ENCODE data around the gene VPS13C.

VPS13C gene

DNA sequence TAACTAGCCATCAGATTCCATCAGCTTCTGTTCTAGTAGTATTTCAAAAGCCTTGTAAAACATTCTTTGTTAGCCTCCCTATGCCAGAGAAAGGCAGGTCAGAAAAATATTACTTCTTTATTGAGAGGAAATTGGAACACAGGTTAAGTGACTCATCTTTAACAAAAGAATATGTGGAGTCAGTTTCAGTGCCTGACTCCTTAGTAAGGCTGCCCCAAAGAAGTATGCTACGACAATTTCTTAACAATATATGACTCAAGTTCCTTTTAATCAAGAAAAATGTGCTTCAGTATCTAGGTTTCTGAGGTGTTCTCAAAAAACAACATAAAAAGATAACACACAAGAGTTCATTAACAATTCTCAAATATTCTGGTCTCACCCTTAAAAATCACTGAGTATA, 139.2 kb downstream of the VPS13C start:
- H3K9ac ChIP-seq = no peak overlapping the region
- H3K27ac ChIP-seq = no peak overlapping the region
- no peaks in the 10 kb centered on the region for H3K4me1 ChIP-seq (ENCODE audit: low read depth, poor library complexity, severe bottlenecking)
- no peaks in the 10 kb centered on the region; the same call in 1 of the 2 replicates for H3K36me3 ChIP-seq (ENCODE audit: insufficient read depth)
- H3K27me3 ChIP-seq (ENCODE audit: insufficient read depth, low read depth) = no peaks in the 10 kb centered on the region
- no peak overlapping the region for H2AFZ ChIP-seq (ENCODE audit: low read depth)
- H3K4me3 ChIP-seq (IDR thresholded peaks at IDR 0.05; ENCODE audit: insufficient read depth, low read depth, low read length) = no peak overlapping the region
- H3K79me2 ChIP-seq (ENCODE audit: insufficient read depth, low read depth) = no peaks in the 10 kb centered on the region
- H3K4me2 ChIP-seq = no peak overlapping the region
- no peak for TF ChIP-seq CTCF (conservative IDR thresholded peaks at IDR 0.05; ENCODE audit: low read depth, low read length)
- no peaks in the 10 kb centered on the region for H4K20me1 ChIP-seq (ENCODE audit: insufficient read depth)

DNA sequence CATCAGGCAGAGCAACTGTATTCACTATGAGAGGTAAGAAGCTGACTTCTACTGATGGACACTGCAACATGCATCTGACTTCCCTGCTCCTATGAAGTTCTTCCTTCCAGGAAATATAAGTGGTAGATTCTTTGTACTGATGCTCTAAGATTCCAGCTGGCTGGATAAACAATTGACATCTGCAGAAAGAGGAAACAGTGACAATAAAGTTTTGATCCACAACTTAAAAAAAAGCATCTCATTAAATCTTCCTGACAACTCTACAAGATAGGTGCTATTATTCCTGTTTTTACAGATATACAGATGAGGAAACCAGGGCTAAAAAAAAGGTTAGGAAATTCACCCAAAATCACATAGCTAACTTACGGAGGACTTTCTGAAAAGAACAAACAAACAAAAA, 142.8 kb downstream of the VPS13C start:
- TF ChIP-seq CTCF (conservative IDR thresholded peaks at IDR 0.05; ENCODE audit: low read depth, low read length) = no peak
- H3K9ac ChIP-seq = no peak overlapping the region
- H4K20me1 ChIP-seq (ENCODE audit: insufficient read depth) = no peaks in the 10 kb centered on the region
- H3K4me2 ChIP-seq = no peak overlapping the region
- H3K27me3 ChIP-seq (ENCODE audit: insufficient read depth, low read depth) = no peaks in the 10 kb centered on the region
- no peak overlapping the region for H2AFZ ChIP-seq (ENCODE audit: low read depth)
- no peaks in the 10 kb centered on the region for H3K4me1 ChIP-seq (ENCODE audit: low read depth, poor library complexity, severe bottlenecking)
- H3K79me2 ChIP-seq (ENCODE audit: insufficient read depth, low read depth) = no peaks in the 10 kb centered on the region
- no peak overlapping the region for H3K27ac ChIP-seq
- H3K4me3 ChIP-seq (IDR thresholded peaks at IDR 0.05; ENCODE audit: insufficient read depth, low read depth, low read length) = no peak overlapping the region
- no peaks in the 10 kb centered on the region; the same call in 1 of the 2 replicates for H3K36me3 ChIP-seq (ENCODE audit: insufficient read depth)

GRCh38 chr15:61916104-61916503, 144.1 kb downstream of the VPS13C start:
- H2AFZ ChIP-seq (ENCODE audit: low read depth) = no peak overlapping the region
- H3K9ac ChIP-seq = no peak overlapping the region
- no peaks in the 10 kb centered on the region for H3K27me3 ChIP-seq (ENCODE audit: insufficient read depth, low read depth)
- no peaks in the 10 kb centered on the region; the same call in 1 of the 2 replicates for H3K36me3 ChIP-seq (ENCODE audit: insufficient read depth)
- no peak overlapping the region for H3K4me2 ChIP-seq
- no peaks in the 10 kb centered on the region for H4K20me1 ChIP-seq (ENCODE audit: insufficient read depth)
- H3K4me3 ChIP-seq (IDR thresholded peaks at IDR 0.05; ENCODE audit: insufficient read depth, low read depth, low read length) = no peak overlapping the region
- no peaks in the 10 kb centered on the region for H3K79me2 ChIP-seq (ENCODE audit: insufficient read depth, low read depth)
- no peak overlapping the region for H3K27ac ChIP-seq
- no peak for TF ChIP-seq CTCF (conservative IDR thresholded peaks at IDR 0.05; ENCODE audit: low read depth, low read length)
- no peaks in the 10 kb centered on the region for H3K4me1 ChIP-seq (ENCODE audit: low read depth, poor library complexity, severe bottlenecking)

GRCh38 chr15:61915640-61916039, 144.6 kb downstream of the VPS13C start:
- Histone ChIP-seq H3K4me3 (IDR thresholded peaks at IDR 0.05; ENCODE audit: insufficient read depth, low read depth, low read length) (no peak overlapping the region), H3K27ac (no peak overlapping the region), H3K4me2 (no peak overlapping the region), H3K4me1 (ENCODE audit: low read depth, poor library complexity, severe bottlenecking) (no peaks in the 10 kb centered on the region), H3K27me3 (ENCODE audit: insufficient read depth, low read depth) (no peaks in the 10 kb centered on the region), H3K36me3 (ENCODE audit: insufficient read depth) (no peaks in the 10 kb centered on the region; the same call in 1 of the 2 replicates), H4K20me1 (ENCODE audit: insufficient read depth) (no peaks in the 10 kb centered on the region), H2AFZ (ENCODE audit: low read depth) (no peak overlapping the region), H3K9ac (no peak overlapping the region), H3K79me2 (ENCODE audit: insufficient read depth, low read depth) (no peaks in the 10 kb centered on the region)
- no peak for TF ChIP-seq CTCF (conservative IDR thresholded peaks at IDR 0.05; ENCODE audit: low read depth, low read length)

All from KMS-11 (cell line).